SK-MEL-5 (cell line): ENCODE data around the gene THAP4. TPM values are rescaled to one million over a fixed set of nuclear protein-coding genes. Genes with fewer than 3 reads are reported as not detected.
"Not testable (repeated sequence)": the region's sequence is repeated elsewhere in the genome, so short reads cannot be mapped to it uniquely, and the experiment has no call there.

Experiments used
- DNase-seq: peaks from one replicate; pipeline ENCODE4 v3.0.0-alpha.2; 2016; ENCODE audit warnings: low read depth, low spot score
- in situ Hi-C: cut with HindIII; loops from 2 replicates; pipeline ENCODE4 v1.10.0; 2016; ENCODE audit warnings: low sequenced_read_pairs, high pct_unique_total_duplicates, low pct_unique_long_range_greater_than_20kb
- total RNA-seq: library from RNA; depleted of rRNA; stranded (reverse); fragments of >200 nt; shearing (Covaris generic); gene quantifications from 2 replicates; pipeline ENCODE4 v1.2.3, GENCODE V29; 2014

The THAP4 gene
- total RNA-seq, 1 experiment from 2014 or later, result 39.6 TPM

GRCh38 chr2:241576293-241576654, 60.7 kb downstream of the THAP4 start:
- DNase-seq, result no peak
- in situ Hi-C loops, result no loop called here

GRCh38 chr2:241575624-241576292, 61.2 kb downstream of the THAP4 start:
- in situ Hi-C loops, result no loop called here
- no peak for DNase-seq

- in situ Hi-C loops, result no loop called here
- DNase-seq, result no peak
These were observed 61.9 kb downstream of the THAP4 start for GRCh38 chr2:241574911-241575623.

- in situ Hi-C loops, result no loop called here
- DNase-seq, result no peak
These were observed 63.2 kb downstream of the THAP4 start for GRCh38 chr2:241573741-241574140.

GRCh38 chr2:241572915-241573651, 63.9 kb downstream of the THAP4 start:
- DNase-seq, in situ Hi-C loops: not testable (repeated sequence)

DNA sequence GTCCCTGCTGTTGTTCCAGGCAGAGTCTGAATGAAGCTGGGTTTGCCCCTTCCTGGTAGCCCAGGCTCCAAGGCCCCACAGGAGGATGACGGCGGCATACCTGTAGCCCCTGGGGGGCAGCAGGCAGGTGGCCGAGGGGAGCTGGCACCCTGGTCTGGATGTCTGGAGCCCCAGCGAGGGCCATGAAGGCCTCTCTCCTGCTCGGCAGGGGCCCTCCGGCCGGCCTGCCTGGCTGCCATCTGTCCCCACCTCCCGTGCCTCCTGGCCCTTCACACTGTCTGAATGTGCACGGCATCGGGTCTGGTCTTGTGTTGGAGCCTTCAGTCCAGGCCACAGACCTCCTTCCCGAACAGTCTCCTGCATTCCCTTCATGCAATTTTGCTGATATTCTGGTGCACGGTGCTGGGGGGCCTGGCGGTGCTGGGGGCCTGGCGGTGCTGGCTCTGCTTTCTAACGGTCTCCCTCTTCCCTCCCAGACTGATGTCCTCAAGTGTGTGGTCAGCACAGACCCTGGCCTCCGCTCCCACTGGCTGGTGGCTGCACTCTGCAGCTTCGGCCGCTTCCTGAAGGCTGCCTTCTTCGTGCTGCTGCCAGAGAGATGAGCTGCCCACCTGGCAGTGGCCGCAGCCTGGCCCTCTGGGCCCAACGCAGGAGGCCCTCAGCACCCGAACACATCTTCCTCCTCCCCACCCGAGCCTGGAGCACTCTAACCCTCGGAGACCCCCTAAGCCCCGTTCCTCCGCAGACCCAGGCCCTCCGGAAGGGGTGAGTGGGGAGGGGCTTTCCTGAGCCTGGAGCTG, 64.9 kb downstream of the THAP4 start:
- DNase-seq, result no peak
- in situ Hi-C loops, result no loop called here

DNA sequence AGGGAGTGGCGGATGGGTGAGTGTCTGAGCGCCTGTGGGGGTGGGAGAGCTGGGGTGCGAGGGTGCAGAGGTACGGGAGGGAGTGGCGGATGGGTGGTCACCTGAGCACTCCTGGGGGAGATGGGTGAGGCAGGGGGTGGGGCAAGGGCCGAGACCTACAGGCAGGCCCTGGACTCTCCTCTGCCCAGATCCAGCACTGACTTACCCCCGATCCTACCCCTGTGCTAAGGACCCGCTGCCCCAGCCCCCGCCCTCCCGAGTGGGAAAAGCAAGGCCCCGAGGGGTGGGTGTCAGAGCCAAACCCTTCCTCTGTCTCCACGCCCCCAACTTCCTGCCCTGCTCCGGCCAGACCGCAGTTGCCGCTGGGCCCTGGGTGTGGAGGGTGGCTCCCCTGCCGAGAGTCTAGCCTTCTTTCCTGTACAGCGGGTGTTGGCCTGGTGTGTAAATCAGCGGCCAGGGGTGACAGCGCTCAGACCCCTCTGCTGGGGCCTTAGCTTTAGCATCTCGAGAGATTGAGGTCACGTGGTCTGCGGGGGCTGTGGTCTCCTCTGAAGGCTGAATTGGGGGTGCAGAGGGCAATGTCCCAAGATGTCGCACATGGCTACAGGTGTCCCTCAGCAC, 65.9 kb downstream of the THAP4 start:
- in situ Hi-C loops, result no loop called here
- DNase-seq, result no peak

GRCh38 chr2:241569831-241570281, 67.1 kb downstream of the THAP4 start:
- in situ Hi-C loops, result no loop called here
- DNase-seq, result no peak

- no peak for DNase-seq
- in situ Hi-C loops, result no loop called here
These were observed 68.2 kb downstream of the THAP4 start for GRCh38 chr2:241568726-241569125.

- DNase-seq, result no peak
- in situ Hi-C loops, result no loop called here
These were observed 69.2 kb downstream of the THAP4 start for GRCh38 chr2:241567776-241568175.

DNA sequence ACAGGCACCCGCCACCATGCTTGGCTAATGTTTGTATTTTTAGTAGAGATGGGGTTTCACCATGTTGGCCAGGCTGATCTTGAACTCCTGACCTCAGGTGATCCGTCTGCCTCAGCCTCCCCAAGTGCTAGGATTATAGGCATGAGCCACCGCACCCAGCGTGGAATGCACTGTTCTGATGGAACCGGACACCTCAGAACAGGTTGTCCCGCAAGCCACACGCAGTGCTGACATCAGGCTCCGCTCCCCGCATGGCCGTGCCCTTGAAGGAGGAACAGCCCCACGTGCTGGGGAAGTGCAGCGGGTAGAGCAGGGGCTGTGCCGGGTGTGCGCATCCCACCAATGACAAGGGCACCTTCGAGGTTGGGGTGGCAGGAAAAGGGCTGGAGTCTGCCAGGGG, 69.7 kb downstream of the THAP4 start:
- DNase-seq, in situ Hi-C loops: not testable (repeated sequence)

GRCh38 chr2:241566468-241566867, 70.5 kb downstream of the THAP4 start:
- in situ Hi-C loops, result no loop called here
- DNase-seq, result no peak

DNA sequence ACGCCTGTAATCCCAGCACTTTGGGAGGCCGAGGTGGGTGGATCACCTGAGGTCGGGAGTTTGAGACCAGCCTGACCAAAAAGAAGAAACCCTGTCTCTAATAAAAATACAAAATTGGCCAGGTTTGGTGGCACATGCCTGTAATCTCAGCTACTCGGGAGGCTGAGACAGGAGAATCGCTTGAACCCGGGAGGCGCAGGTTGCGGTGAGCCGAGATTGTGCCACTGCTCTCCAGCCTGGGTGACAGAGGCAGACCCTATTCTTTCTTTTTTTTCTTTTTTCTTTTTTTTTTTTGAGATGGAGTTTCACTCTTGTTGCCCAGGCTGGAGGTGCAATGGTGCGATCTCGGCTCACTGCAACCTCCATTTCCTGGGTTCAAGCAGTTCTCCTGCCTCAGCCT, 70.9 kb downstream of the THAP4 start:
- in situ Hi-C loops, DNase-seq: not testable (repeated sequence)

DNA sequence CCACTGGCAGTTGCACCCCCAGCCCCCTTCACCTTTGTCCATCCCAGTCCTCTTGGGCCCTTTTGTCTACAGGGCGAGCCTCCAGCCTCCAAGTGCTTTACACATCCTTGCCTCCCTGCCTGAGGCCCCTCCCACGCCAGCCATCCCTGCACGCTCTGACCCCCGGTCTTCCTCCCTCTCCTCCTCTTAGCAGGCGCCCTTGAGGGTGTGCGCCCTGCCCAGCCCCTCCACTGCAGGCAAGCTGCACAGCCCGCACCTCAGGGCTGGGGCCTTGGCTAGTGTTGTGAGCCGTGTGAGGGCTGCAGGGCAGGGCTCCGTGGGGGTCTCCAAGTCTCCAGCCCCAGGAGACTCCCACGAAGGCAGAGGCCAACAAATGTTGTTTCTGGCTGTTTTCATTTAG, 71.5 kb downstream of the THAP4 start:
- in situ Hi-C loops, result no loop called here
- DNase-seq, result no peak

GRCh38 chr2:241564596-241565410, 72.2 kb downstream of the THAP4 start:
- no peak for DNase-seq
- in situ Hi-C loops, result no loop called here

GRCh38 chr2:241563981-241564595, 72.9 kb downstream of the THAP4 start:
- in situ Hi-C loops, result no loop called here
- no peak for DNase-seq
